GM18858 (cell line): ENCODE data around the gene C2orf76.

ENCODE experiments used
- ATAC-seq: cut with Tn5 transposase; IDR thresholded peaks from one replicate; pipeline ENCODE4 v1.9.1; 2021; ENCODE audit not compliant: unreplicated experiment

The C2orf76 gene

GRCh38 chr2:119338826-119339561 is 27.6 kb downstream of the C2orf76 start:
- peak; percentile 99 for ATAC-seq

GRCh38 chr2:119338272-119338671 is 28.4 kb downstream of the C2orf76 start:
- no peak for ATAC-seq

DNA sequence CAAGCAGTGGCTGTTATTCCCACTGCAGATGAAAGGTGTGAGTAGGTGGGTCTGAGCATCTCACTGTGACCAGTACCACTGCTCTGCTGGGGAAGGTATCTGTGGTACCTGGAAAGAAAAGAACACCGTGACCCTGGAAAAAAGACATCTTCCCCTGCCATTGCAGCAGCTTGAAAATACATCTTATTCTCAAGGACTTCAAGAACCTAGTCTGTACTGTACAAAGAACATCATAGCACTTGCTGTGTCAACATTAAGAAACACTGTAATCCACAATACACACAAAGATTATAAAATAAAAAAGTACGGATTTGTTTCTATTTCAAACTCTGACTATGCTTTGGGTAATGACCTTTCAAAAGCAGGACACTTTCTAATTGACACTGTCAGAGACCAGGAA is 28.9 kb downstream of the C2orf76 start:
- no peak for ATAC-seq

DNA sequence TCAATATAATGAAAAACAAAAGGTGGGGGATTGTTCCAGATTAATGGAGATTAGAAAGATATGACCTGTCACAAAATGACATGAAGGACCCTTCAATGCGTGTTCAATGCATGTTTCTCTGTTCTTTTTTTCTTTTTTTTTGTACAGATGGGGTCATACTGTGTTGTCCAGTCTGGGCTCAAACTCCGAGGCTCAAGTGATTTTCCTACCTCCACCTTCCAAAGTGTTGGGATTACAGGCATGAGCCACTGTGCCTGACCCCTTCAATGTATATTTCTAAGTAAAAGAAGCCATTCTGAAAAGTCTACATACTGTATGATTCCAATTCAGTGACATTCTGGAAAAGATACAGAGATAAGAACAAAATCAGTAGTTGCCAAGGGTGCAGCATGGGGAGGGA is 32.8 kb downstream of the C2orf76 start:
- no peak for ATAC-seq

- no peak for ATAC-seq
These were observed 33.3 kb downstream of the C2orf76 start for GRCh38 chr2:119333360-119333759.

DNA sequence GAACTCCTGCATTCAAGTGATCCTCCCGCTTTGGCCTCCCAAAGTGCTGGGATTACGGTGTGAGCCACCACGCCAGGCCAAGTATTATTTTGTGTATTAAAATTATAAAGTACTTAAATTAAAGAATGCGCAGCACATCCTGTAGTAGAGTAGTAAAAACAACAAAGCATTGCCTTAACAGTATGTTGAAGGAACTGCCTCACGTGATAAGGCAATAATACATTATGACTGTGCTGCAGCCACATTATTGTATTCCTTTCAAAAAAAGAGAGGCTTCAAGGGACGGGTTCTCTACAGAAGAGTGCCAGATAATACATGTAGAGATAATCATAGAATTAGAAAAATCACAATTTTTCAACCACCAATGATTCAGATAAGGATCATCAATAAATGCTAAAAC is 33.7 kb downstream of the C2orf76 start:
- no peak for ATAC-seq

GRCh38 chr2:119327431-119327830 is 39.2 kb downstream of the C2orf76 start:
- no peak for ATAC-seq

DNA sequence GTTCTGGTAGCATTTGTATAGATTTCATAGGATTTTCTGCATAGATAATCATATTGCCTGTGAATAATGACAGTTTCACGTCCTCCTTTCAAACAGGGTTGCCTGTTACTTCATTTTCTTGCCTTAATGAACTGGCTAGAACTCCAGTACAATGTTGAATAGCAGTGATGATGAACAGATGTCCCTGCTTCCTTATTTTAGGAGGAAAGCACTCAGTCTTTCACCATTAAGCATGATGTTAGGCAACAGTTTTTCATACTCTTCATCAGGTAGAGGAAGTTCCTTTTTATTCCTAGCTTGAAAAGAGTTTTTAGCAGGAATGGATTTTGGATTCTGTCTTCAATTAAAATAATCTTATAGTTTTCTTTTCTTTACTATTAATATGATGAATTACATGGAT is 39.7 kb downstream of the C2orf76 start:
- no peak for ATAC-seq

GRCh38 chr2:119324685-119325270 is 41.9 kb downstream of the C2orf76 start:
- no peak for ATAC-seq

GRCh38 chr2:119323459-119323858 is 43.2 kb downstream of the C2orf76 start:
- no peak for ATAC-seq

DNA sequence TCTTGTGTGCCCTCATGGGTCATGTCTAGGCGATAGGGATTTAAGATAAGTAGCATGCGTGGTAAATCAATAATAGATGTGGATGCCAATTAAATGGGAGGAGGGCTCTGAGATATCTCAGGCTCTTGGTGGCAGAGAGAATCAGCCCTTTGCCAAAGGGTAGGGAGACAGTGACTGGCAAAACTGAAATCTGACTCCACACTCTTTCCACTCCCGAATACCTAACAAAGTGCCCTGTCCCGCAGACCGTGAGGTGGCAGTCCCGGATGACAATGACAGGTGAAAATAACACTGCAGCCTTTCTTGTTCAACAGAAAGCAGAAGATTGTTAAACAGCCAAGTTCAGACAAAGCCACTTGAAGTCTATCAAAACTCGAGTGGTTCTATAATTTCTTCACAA is 47.0 kb downstream of the C2orf76 start:
- ATAC-seq = no peak

GRCh38 chr2:119317554-119317953 is 49.1 kb downstream of the C2orf76 start:
- no peak for ATAC-seq

GRCh38 chr2:119316066-119316465 is 50.6 kb downstream of the C2orf76 start:
- ATAC-seq = no peak

- no peak for ATAC-seq
These were observed 51.3 kb downstream of the C2orf76 start for GRCh38 chr2:119315241-119315925.

DNA sequence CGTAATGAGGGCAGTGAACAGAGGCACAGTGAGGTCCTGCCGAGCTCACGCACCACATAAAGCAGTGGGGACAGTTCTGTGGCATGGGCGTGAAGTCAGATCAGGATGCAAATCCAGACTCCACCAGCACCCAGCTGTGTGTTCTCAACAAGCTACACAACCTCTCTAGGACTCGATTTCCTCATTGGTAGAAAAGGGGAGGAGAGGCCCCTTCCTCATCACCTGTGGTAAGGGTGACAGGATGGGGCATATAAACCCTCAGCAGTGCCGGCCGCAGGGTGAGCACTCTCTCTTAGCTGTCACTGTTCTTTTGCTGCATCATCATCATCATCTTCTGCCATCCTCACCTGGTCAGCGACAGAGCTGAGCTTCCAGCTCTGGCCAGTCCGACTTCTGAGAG is 54.8 kb downstream of the C2orf76 start:
- ATAC-seq = no peak

DNA sequence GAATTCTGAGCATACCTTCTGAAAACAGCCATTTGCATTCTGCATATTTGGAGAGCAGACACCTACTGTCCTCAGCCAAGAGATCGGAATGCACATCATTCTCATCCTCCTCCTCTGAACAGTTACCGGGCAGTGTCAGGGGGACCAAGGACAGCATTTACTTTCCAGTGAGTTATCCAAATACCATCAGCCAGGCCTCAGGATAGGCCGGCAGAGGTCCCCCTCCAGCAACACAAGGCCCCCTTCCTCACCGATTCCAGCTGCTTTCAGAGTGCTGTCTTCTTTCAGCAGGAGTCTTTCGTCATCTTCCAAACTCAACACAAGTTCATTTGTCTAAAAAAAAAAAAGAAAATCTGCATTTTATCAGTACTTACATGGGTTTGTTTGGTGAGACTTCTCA is 55.3 kb downstream of the C2orf76 start:
- no peak for ATAC-seq

- ATAC-seq = no peak
These were observed 57.8 kb downstream of the C2orf76 start for GRCh38 chr2:119308793-119309330.

DNA sequence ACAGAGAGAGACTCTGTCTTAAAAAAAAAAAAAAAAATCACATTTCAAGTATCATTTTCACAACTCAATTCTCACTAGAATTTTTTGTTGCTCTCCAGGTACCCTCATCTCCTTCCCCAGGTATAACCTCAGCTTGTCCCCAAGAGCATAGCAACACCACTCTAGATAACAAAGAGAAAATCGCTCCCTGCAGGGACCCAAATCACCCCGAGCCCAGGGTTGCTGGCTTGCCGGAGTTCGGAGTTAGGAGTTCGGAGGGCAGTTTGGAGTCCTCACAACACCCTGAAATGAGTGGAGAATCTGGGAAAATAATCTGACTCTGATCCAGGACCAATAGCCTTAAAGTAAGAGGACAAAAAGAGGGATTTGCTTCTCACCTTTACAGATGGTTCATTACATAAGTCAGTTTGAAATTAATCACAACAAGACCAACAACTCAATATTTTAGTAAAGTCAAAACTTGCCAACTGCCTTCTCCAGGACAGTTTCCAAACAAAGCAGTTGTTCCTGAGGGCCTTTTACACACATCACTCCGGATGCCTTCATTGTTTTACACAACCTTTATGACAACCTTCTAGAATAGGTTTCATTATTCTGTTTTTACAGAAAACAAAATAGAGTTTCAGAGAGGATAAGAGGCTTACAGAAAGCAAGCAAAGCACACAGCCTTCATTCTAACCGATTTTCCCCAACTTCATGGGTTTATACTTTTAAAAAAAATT is 59.1 kb downstream of the C2orf76 start:
- ATAC-seq = no peak

GRCh38 chr2:119306196-119306590 is 60.4 kb downstream of the C2orf76 start:
- ATAC-seq = no peak

DNA sequence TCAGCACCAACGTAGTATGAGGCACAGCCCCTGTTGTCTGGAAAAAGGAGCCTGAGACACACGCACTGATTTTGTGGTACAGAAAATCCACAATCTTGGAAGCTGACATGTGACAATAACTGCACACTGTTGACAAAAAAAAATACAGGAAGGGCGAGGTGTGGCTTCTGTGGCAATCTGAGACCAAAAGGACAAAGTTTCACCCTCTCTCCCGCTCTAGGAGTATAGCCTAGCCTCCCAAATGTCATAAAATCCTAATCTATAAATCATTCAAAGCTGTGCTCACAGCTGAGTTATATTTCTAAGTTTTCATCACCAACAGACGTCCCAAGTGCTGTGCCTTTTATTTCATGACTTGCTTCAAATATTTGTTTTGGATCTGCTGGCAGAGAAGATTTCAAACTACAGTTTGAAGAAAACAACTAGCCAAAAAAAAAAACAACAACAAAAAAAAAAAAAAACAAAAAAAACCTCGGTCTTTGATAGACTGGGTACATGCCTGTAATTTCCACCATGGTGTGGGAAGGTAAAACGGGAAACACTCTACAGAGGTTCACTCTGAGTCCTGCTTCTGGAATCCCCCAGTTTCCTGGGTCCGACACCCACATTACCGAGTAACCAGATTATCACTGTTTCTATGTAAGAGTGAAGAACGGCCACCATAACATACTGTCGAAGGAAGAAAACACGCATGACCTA is 61.0 kb downstream of the C2orf76 start:
- ATAC-seq = no peak

DNA sequence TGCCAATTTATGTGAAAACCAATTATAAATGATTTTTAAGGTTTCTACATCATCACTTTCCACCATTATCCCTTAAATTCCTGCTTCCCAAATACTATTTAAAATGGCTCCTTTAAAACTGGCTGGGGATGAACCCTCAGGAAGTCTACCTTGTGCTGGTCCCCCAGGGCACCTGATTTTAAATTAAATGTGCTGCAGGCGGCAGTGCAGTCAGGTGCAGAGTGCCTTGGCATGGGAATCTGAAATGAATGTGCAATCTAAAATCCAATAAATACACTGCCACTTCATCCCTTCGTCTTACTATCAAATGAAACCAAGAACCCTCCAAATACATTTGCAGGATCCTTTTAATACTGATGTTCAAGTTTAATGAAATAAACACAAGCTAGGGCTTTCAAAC is 61.8 kb downstream of the C2orf76 start:
- ATAC-seq = no peak
